Thyroid gland (tissue), 4 donors: Measurements from ENCODE around the gene SZT2.

ENCODE experiments used
- CTCF ChIP-seq, 6 experiments: fragments of 200-600 bp in 3 of 6; fragments of 450-650 bp in 3 of 6; sonication (generic) in 3 of 6; IDR thresholded peaks; one replicate each; pipeline ENCODE4 v1.5.1; 2016 to 2019; ENCODE audit warnings: antibody characterized with exemption in 6 of 6, mild to moderate bottlenecking in 2 of 6, inconsistent platforms in 1 of 6, moderate library complexity in 1 of 6
- POLR2A ChIP-seq, 2 donors: fragments of 450-650 bp; IDR thresholded peaks; one replicate each; pipeline ENCODE4 v1.6.1; 2017; ENCODE audit warnings: antibody characterized with exemption in 2 of 2, mild to moderate bottlenecking in 2 of 2, moderate library complexity in 1 of 2

- no peak for TF ChIP-seq CTCF (IDR thresholded peaks at IDR 0.05)
- TF ChIP-seq POLR2A (IDR thresholded peaks at IDR 0.05) = peak in 1 of 2 donors; percentile 89
Observed at GRCh38 chr1:43389326-43390313, at the start of gene SZT2, which contains the start of gene MED8.
